Neural cell (in vitro differentiated cells): ENCODE measurements around the gene PLSCR5. TPM values are rescaled to one million over a fixed set of nuclear protein-coding genes. Genes with fewer than 3 reads are reported as not detected.

Source experiments
- H2AFZ ChIP-seq: fragments of 200-600, 300-800 bp; sonication (generic), shearing (Covaris generic); 2 replicates; pipeline ENCODE4 v1.6.0; 2014; ENCODE audit warnings: low read depth, mild to moderate bottlenecking, antibody characterized with exemption, low read length, moderate library complexity
- H3F3A ChIP-seq: fragments of 200-600 bp; shearing (Covaris generic); 2 replicates; pipeline ENCODE4 v1.6.1; 2016; ENCODE audit warnings: mild to moderate bottlenecking, moderate library complexity, mixed read lengths, antibody characterized with exemption, low read length; ENCODE audit not compliant: insufficient read depth, poor library complexity, severe bottlenecking
- H3K27ac ChIP-seq: fragments of 200-600, 300-800 bp; sonication (generic), shearing (Covaris generic); 2 replicates; pipeline ENCODE4 v1.5.1; 2014; ENCODE audit warnings: mild to moderate bottlenecking, low read length, moderate library complexity
- H3K27me3 ChIP-seq: fragments of 300-800, 200-600 bp; sonication (generic), shearing (Covaris generic); 2 replicates; pipeline ENCODE4 v1.6.0; 2014; ENCODE audit warnings: mild to moderate bottlenecking, low read depth, low read length, moderate library complexity; ENCODE audit not compliant: insufficient read depth
- H3K36me3 ChIP-seq: fragments of 300-800, 200-600 bp; sonication (generic), shearing (Covaris generic); 2 replicates; pipeline ENCODE4 v1.5.1; 2014; ENCODE audit warnings: mild to moderate bottlenecking, antibody characterized with exemption, low read length, moderate library complexity; ENCODE audit not compliant: insufficient read depth
- H3K4me2 ChIP-seq: fragments of 300-800, 200-600 bp; sonication (generic), shearing (Covaris generic); 2 replicates; pipeline ENCODE4 v1.6.0; 2014; ENCODE audit warnings: mild to moderate bottlenecking, low read length
- H3K4me3 ChIP-seq: fragments of 300-800, 200-600 bp; sonication (generic), shearing (Covaris generic); 2 replicates; pipeline ENCODE4 v1.5.1; 2014; ENCODE audit warnings: mild to moderate bottlenecking, low read length, moderate library complexity
- H3K79me2 ChIP-seq: fragments of 200-600 bp; shearing (Covaris generic); replicated peaks from 2 replicates; pipeline ENCODE4 v1.6.0; 2014; ENCODE audit warnings: mild to moderate bottlenecking, low read length, moderate library complexity; ENCODE audit not compliant: insufficient read depth
- H3K9ac ChIP-seq: fragments of 300-800, 200-600 bp; sonication (generic), shearing (Covaris generic); 2 replicates; pipeline ENCODE4 v1.6.1; 2016; ENCODE audit warnings: mild to moderate bottlenecking, low read length, mixed read lengths
- H3K9me2 ChIP-seq: fragments of 200-600 bp; shearing (Covaris generic); 2 replicates; pipeline ENCODE4 v1.6.1; 2016; ENCODE audit warnings: mild to moderate bottlenecking, low read length, mixed read lengths; ENCODE audit not compliant: insufficient read depth
- H3K9me3 ChIP-seq: fragments of 200-600, 300-800 bp; sonication (generic), shearing (Covaris generic); 2 replicates; pipeline ENCODE4 v1.6.1; 2016; ENCODE audit warnings: mild to moderate bottlenecking, mixed run types, low read length, moderate library complexity, mixed read lengths
- H4K20me1 ChIP-seq: fragments of 200-600 bp; shearing (Covaris generic); 2 replicates; pipeline ENCODE4 v1.6.1; 2016; ENCODE audit warnings: mild to moderate bottlenecking, mixed run types; ENCODE audit not compliant: insufficient read depth
- CTCF ChIP-seq: fragments of 450-650 bp; IDR thresholded peaks from 2 replicates; pipeline ENCODE4 v1.5.1; 2014; ENCODE audit warnings: antibody characterized with exemption, mild to moderate bottlenecking, moderate library complexity; ENCODE audit not compliant: poor library complexity, severe bottlenecking
- EP300 ChIP-seq: fragments of 450-650 bp; conservative IDR thresholded peaks from 2 replicates; pipeline ENCODE4 v1.6.1; 2014; ENCODE audit warnings: antibody characterized with exemption, mild to moderate bottlenecking, moderate library complexity; ENCODE audit not compliant: poor library complexity, severe bottlenecking
- EZH2 ChIP-seq: fragments of 200-600, 300-800 bp; shearing (Covaris generic), sonication (generic); IDR thresholded peaks from 2 replicates; pipeline ENCODE4 v1.6.1; 2014; ENCODE audit warnings: antibody characterized with exemption, low read length, borderline replicate concordance, mild to moderate bottlenecking; ENCODE audit not compliant: insufficient read depth, poor library complexity, severe bottlenecking
- MXI1 ChIP-seq: fragments of 450-650 bp; conservative IDR thresholded peaks from 2 replicates; pipeline ENCODE4 v1.6.1; 2014; ENCODE audit warnings: antibody characterized with exemption, mild to moderate bottlenecking; ENCODE audit not compliant: poor library complexity, severe bottlenecking
- POLR2AphosphoS5 ChIP-seq: IDR thresholded peaks from 2 replicates; pipeline ENCODE4 v1.6.1; 2012
- RAD21 ChIP-seq: fragments of 450-650 bp; conservative IDR thresholded peaks from 2 replicates; pipeline ENCODE4 v1.6.1; 2014; ENCODE audit warnings: antibody characterized with exemption, mild to moderate bottlenecking, moderate library complexity
- REST ChIP-seq: IDR thresholded peaks from 2 replicates; pipeline ENCODE4 v1.6.1; 2012; ENCODE audit warnings: borderline replicate concordance
- SMC3 ChIP-seq: fragments of 450-650 bp; conservative IDR thresholded peaks from 2 replicates; pipeline ENCODE4 v1.6.1; 2014; ENCODE audit warnings: antibody characterized with exemption, mild to moderate bottlenecking, moderate library complexity; ENCODE audit not compliant: poor library complexity
- TAF1 ChIP-seq: IDR thresholded peaks from 2 replicates; pipeline ENCODE4 v1.6.1; 2012; ENCODE audit warnings: low read depth
- polyA plus RNA-seq: library from polyadenylated mRNA; depleted of rRNA; stranded (reverse); fragments of >200 nt; gene quantifications from 2 replicates; pipeline ENCODE4 v1.2.3, GENCODE V29; 2014

Gene PLSCR5
- polyA plus RNA-seq, 1 donor from 2014 or later: 0.37 TPM

- no peaks in the 10 kb centered on the region for H3K9me3 ChIP-seq
- H2AFZ ChIP-seq: no peak overlapping the region
- no peaks in the 10 kb centered on the region for H4K20me1 ChIP-seq
- H3K27me3 ChIP-seq: no peaks in the 10 kb centered on the region
- H3K36me3 ChIP-seq: no peaks in the 10 kb centered on the region
- TF ChIP-seq REST (no peak), EP300 (no peak)
- no peak overlapping the region for H3K4me2 ChIP-seq
- no peaks in the 10 kb centered on the region for H3K79me2 ChIP-seq
- H3K4me3 ChIP-seq: no peak overlapping the region
- H3K9ac ChIP-seq: no peak overlapping the region
- no peaks in the 10 kb centered on the region for H3F3A ChIP-seq
- no peaks in the 10 kb centered on the region for H3K9me2 ChIP-seq
- no peak overlapping the region for H3K27ac ChIP-seq
Measured at GRCh38 chr3:146636881-146637280, 31.7 kb upstream of the PLSCR5 start.

GRCh38 chr3:146634346-146634745 is 29.2 kb upstream of the PLSCR5 start:
- no peaks in the 10 kb centered on the region for H3K27me3 ChIP-seq
- H3K27ac ChIP-seq: no peak overlapping the region
- H3K4me2 ChIP-seq: no peak overlapping the region
- no peaks in the 10 kb centered on the region for H3K9me2 ChIP-seq
- H3F3A ChIP-seq: no peaks in the 10 kb centered on the region
- H2AFZ ChIP-seq: no peak overlapping the region
- no peaks in the 10 kb centered on the region for H3K79me2 ChIP-seq
- no peak overlapping the region for H3K9ac ChIP-seq
- TF ChIP-seq REST (no peak), POLR2AphosphoS5 (no peak), TAF1 (no peak), EP300 (no peak), CTCF (no peak), MXI1 (no peak), RAD21 (no peak), SMC3 (no peak), EZH2 (no peak)
- H3K4me3 ChIP-seq: no peak overlapping the region
- H4K20me1 ChIP-seq: no peaks in the 10 kb centered on the region
- no peaks in the 10 kb centered on the region for H3K9me3 ChIP-seq
- H3K36me3 ChIP-seq: no peaks in the 10 kb centered on the region
